HS-27A (cell line): ENCODE results near the gene SLC39A11.
"Not testable (repeated sequence)": the region's sequence is repeated elsewhere in the genome, so short reads cannot be mapped to it uniquely, and the experiment has no call there.

Experiments
- DNase-seq: peaks from one replicate; pipeline ENCODE4 v3.0.0-alpha.2; 2012; ENCODE audit warnings: low read depth, missing footprints

Gene SLC39A11

DNA sequence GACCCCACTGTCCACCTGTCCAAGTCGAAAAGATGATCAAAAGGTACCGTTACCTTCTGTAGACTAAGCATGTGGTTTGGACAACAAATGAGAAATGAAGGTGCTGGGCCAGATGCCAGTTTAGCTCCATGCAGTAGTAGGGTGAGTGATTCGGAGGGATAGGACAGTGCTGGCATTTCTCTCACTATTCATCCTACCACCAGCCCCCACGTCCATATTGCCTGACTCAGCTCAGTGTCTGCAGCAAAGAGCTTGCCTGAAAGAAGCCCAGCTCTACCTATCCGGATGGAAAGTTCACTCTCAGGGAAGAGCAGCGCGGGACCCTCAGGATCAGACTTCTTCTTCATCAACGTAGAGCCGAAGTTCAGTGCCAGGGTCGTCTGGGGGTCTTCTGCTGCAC, 145.0 kb downstream of the SLC39A11 start:
- DNase-seq: no peak

DNA sequence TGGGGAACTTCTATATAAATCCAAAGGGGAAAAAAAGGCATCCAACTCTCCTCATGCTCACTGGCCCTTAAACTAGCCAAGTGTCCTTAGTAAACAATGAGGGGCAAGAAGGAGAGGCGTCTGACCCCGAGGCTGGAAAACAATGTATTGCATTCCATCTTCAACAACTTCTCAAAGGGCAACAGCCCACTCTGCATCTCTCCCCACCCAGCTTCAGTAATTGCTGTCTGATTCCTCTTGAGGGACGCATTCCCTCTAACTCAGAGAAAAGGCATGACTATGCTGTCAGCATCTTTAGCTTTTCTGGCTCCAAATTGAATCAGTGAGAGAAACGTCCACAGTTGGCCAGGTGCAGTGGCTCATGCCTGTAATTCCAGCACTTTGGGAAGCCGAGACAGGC, 145.8 kb downstream of the SLC39A11 start:
- DNase-seq: no peak

DNA sequence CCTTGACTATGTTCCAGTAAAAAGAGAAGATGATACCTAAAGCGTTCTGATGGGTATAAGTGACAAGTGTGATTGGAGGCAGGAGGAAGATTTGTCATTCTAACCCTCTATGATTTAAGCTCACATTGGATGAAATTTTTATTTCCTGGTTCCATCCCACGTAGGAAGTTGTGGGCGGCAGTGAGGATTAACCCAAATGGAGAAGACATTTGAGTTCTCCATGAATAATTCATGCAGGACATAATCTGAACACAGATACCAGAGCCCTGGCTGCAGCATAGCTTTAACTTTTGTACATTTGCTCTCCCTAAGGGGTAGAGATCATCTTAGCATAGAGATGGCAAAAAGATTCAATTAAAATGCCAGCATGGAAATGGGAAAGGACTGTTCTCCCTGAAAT, 146.3 kb downstream of the SLC39A11 start:
- no peak for DNase-seq

DNA sequence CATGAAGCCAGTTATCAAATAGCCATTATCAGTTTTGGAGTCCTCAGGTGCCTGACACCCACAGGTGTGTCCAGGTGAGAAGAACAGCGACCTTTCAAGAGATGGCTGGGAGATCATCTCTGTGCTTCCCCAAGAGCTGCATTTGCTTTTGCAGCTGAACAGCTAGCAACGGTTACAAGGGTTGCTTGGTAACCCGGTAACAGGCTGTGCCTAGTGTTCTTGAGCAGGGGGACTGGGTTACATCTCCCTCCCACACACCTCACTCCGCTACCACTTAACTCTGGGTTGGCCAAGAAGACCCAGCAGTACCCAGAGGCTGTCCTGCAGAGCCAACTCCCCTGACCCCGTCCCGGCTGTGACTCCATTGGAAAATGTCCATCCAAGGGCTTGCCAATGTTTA, 147.0 kb downstream of the SLC39A11 start:
- DNase-seq: no peak

DNA sequence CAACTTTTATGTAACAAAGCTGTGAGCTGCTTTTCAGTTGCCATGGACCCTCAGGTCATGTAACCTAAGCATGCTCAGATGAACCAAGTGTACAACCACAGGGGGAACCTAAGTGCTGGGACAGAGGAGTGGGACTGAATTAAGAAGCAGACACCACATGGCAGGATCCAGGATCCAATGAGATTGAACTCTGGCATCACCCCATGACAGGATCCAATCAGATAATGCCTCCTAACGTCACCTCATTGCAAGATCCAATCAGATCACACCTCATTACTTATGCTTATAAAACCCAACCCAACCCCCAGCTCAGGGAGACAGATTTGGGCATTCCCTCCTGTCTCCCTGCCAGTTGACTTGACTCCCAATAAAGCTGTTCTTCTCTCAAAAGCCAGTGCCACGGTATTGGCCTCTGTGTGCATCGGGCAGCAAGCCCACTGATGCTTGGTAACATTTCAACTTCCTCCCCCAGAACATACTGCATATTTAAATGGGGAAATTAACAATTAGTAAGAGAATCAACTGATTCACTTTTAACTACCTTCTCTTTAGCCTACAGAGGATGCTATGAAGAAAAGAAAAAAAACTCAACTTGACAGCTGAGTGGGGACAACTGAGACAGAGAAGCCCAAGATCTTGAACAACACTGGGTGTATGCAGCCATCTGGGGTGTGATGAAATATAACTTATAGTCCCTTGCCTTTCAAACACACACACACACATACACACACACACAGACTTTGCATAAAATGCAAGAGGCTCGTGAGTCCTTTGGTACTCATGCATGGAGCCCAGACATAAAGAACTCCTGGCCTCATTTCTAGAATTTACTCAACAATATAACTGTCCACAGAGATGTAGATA, 148.4 kb downstream of the SLC39A11 start:
- DNase-seq: no peak

DNA sequence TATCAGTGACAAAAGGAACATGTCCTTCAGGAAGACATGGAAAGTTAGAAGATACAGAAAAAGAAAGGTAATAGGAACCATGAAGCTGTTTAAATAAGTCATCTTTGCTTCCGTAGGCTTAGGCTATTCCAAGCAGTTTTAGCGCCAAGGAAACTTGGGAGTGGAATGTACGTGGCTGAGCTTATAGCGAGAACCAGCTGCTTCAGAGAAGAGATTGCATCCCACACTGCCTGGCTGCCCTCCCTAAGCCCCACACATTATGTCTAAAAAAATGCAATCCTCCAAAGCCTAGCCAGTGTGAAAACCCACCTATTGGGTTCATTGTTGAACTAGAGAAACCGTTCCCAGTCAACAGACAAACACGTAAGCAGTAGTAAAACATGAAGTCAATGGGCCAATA, 149.9 kb downstream of the SLC39A11 start:
- DNase-seq: no peak

DNA sequence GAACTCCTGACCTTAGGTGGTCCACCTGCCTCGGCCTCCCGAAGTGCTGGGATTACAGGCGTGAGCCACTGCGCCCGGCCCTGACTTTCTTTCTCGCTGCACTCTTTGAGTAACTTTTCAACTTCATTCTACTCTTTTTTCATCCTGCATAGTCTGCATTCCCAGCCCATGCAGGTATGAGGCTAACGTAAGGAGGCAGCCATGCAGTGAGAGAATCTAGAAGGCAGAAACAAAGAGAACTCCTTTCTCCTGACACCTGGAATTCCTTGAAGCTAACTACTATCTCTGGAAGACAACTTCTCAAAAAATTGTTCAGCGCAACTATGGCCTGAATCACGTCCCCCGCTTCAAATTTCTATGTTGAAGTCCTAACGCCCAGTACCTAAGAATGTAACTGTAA, 152.0 kb downstream of the SLC39A11 start:
- no peak for DNase-seq

DNA sequence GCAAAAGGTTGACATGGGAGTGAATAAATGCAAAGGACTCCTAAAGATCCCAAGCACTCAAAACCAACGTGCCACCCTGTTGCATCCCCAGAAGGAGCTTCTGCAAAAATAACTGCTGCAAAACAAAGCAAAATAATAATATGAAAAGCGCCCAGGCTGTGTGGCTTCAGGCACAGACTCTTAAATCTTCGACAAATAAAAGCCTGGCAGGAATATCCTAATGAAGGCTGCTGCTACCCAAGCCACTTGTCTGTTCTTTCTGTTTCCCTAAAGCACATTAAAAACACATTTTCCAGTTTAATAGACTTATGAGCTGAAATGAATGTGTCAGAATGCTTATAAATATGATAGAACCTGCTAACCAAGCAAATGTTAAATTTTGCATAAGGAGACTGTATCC, 154.0 kb downstream of the SLC39A11 start:
- DNase-seq: no peak

DNA sequence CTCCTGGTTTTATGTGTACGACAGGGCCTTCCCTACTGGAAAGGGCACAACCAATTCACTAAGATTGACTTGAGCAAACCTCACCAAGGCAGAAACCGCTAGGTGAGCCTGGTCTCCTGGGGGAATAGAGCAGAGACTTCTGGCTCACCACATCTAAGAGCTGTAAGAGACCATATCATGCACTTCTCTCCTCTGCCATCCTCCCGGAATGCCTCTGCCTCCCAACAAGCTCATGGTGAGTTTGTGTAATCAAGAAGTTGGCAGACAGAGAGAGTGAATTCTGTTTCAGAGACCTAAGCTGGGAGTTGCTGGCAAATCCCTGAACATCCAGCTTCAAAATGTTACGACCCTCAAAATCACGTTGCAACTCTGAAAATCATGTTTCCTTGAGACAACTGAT, 154.8 kb downstream of the SLC39A11 start:
- DNase-seq: no peak

DNA sequence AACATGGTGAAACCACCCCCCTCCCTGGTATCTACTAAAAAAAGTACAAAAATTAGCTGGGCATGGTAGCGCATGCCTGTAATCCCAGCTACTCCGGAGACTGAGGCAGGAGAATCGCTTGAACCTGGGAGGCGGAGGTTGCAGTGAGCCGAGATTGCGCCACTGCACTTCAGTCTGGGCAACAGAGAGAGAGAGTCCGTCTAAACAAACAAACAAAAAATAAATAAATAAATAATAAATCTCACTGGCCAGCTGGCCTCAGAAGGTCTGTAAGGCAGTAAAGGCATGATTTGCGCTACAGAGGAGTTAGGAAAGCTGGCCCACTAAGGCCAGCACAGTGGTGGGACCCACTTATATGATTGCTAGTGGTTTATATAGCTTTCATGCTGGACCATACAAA, 155.2 kb downstream of the SLC39A11 start:
- not testable (repeated sequence) for DNase-seq

DNA sequence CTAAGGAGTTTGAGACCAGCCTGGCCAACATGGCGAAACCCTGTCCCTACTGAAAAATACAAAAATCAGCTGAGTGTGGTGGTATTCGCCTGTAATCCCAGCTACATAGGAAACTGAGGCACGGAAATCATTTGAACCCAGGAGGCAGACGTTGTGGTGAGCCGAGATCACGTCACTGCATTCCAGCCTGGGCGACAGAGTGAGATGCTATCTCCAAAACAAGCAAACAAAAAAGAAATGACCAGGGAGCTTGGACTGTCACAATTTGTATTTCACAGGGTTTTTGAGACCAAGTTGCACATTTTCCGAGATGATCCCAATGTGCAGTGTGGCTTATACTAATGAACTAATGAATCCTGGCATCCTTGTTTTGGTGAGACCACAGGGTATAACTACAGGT, 156.5 kb downstream of the SLC39A11 start:
- DNase-seq: no peak

DNA sequence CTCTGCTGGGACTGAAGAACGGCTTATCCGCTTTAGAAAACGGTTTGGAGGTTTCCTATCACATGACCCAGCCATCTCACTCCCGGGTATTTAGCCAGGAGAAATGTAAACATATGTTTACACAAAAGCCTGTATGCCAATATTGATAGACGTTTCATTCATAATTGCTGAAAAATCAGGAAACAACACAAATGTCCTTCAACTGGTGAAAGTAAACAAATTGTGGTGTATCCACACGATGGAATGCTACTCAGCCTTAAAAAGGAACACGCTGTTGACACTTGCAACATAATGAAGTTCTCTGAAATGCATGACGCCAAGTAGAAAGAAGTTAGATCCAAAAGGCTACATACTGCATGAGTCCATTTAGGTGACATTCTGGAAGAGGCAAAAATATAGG, 157.6 kb downstream of the SLC39A11 start:
- DNase-seq: no peak

DNA sequence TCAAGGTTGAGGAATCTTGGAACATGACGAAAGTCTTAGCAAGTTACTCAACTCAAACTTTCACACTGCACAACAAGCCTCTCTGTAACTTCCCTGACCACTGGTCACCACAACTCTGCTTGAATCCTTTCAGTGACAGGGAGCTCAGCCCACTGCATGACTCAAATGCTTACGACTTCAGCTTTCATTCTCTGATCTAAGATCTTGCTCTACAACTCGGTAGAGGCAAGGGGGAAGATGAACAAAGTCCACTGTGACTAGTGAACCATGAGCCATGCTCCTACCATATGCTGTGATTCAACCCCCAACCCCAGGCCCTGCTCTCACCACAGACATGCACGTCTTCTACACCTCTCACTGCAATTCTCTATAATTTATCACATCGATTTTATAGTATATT, 160.9 kb downstream of the SLC39A11 start:
- no peak for DNase-seq

DNA sequence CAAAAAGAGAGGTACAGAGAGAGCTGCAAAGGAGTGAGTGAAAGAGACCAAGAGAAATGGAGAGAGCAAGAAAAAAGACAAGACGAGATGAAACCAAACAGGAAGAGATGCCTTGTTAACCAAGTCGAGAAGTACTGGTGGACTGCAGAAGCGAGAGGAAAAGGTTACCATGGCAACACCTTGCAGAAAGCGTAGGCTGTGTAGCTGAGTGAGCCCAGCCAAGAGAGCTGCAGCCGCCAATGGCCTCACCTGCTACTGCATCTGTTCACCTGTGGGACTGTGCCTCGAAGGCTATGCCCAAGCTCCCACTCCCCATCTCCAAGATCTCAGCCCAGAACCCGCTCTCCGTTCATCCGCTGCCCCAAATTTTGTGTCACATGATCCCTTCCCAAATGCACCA, 161.3 kb downstream of the SLC39A11 start:
- DNase-seq: no peak

DNA sequence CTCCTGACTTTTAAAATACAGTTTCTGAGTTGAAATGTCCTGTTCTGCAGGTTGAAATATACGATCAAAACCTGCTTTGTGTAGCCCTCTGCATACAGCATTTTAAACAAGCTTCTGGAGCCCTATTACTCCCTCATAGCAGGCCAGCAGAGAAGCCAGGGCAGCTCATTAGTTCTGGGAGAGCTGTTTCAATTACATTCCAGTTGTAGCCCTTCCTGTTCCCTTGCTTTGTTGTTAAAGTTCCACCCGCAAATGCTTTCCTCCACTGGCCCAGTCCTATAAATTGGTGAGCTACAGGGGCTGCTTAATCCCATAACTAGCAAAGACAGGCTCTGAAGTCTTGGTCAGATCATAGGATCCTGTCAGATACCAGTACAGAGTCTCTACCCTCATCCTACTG, 162.5 kb downstream of the SLC39A11 start:
- DNase-seq: no peak

DNA sequence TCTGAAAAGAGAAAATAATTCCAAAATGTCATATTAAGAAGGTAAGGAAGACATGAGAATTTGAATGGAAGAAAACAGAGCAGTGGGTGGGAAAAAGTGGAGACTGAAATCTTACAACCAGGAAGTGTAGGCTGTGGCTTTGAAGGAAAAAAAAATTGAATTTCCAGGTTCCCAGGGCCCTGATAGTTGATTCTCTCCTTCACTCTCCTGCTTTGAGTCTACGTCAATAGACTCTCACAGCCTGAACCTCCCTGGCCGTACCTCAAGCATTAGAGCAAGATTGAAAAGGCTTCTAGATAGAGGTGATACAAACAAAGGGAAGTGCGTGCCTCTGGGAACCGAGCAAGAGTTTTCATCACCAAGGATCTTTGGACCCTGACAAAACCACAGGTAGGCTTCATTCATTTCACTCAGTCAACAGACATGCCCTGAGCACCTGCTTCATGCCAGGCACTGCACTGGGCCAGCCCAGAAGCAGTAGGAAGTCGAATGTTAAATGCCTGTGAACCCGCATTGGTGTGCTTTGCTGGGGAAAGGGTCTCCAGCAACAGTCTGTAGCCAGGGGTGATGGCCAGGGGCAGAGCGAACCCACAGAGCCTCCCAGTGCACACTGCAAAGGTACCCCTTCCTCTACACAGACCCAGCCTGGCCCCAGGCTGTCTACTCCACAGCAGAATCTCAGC, 163.9 kb downstream of the SLC39A11 start:
- DNase-seq: no peak

DNA sequence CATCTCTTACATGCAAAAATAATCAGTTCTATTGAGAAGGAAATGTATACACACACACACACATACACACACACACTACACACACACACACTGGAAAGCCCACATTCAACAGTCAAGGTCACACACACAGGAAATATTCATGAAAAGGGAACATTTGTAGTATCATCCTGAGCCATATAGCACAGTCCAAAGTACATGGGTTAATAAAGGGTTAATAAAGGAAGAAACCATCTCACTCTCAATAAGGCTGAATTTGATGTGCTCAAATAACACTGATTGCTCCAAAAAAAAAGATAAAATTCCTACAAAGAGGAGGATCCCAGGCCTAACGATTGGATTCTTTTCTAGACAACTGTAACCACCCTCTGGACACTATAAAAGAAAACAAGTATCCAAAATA, 164.7 kb downstream of the SLC39A11 start:
- no peak for DNase-seq

DNA sequence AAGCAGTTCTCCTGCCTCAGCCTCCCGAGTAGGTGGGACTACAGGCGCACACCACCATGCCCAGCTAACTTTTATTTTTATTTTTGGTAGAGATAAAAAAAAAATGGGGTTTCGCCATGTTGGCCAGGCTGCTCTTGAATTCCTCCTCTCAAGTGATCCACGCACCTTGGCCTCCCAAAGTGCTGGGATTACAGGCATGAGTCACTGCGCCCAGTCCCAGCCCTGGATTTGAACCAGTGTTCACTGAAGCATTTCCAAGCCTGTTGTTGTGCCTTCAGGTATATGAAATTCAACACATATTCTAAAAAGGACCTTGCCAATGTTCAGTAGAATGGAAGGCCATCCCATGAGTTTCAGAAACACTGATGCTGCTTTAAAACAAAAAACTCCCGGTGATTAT, 165.3 kb downstream of the SLC39A11 start:
- no peak for DNase-seq

DNA sequence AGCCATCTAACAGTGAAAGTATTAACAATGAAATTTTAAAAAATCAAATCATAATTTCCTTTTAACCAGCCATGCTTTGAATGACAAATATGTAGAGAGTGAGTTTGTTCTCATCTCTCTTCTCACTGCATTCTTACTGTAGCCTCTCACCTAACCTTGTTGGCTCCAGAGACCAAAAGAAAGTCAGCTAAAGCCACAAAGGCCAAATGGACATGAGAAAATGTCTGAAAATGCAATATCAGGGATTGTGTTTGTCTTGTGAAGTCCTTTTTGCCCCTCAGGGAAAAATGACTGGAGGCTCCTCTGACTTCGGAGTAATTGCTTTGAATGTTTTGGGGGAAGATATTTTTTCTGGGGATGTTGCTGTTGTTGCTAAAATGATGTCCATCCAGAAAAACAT, 166.3 kb downstream of the SLC39A11 start:
- DNase-seq: no peak

DNA sequence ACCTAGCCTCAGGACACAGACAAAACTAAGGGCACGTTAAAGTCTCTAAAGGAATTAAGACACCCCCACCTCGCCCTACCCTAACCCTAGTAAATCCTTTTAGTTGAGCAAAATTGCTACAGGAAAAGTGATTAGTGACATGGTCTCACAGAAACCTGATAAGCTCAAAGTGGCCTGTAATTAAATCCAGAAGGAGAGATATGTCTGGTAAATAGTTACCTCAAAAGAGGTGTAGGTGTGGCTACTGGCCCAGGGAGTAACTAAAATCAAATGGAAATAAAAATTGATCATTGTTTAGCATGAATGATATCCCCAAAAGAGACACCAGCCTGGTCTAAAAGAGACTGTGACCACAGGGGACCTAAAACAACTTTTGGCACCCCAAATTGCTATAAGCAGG, 168.3 kb downstream of the SLC39A11 start:
- no peak for DNase-seq

DNA sequence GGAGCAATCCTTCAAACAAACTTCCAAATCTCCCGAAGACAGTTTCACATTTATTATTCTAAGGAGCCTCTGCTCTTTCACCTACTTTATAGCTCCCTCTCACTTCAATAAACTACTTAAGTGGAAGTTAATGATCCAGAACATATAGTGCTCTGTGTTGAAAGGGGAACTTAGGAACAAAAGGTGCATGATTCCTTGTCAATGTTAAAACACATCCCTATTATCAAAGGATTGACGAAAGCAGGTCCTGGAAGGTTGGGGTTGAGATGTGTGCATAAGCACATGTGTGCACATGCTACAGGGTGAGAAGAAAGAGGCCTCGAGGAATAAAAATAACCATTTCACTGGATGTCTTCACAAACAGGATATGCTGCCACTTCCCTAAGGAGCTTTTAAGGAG, 170.3 kb downstream of the SLC39A11 start:
- no peak for DNase-seq

DNA sequence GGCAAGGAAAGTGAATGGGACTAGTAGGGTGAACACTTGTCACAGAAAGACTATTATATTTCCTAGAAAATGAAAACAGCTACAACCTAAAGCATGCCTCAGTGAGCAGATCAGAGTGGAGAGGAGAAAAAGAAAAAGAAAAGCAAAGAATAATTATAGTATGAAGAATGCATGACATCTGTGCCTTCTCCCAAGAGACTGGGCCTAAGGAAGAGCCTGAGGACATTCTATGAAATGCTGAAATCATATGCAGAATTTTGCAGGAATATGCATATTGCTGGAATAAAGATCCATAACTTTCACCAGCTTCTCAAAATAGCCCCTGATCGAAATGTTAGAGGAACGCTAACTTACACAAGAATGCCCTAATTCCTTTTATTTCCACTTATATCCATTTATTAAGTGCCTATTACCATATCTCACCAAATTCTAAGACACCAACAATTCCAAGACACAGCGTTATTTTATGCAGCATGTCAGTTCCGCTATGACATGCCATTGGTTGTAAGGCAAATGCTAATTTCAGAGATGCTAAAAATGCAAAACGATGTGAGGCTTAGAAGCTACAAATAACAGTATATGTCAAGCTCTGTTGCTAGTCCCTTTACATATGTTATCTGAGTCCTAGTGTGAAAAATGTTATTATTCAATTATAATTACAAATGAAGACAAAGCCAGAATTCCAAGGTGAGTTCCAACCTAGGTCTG, 171.0 kb downstream of the SLC39A11 start:
- DNase-seq: no peak

DNA sequence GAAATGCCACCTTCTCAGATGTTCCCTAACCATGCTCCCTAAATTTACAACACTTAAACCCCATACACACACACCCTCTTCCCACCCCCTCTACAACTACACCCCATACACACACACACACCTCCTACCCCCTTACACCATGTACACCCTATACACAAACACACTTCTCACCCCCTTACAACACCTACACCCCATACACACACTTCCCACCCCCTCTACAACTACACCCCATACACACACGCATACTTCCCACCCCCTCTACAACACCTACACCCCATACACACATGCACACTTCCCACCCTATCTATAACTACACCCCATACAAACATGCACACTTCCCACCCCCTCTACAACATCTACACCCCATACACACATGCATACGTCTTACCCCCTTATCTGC, 172.0 kb downstream of the SLC39A11 start:
- no peak for DNase-seq
